Measurements from ENCODE around the gene COPA. TPM values are rescaled to one million over a fixed set of nuclear protein-coding genes. Genes with fewer than 3 reads are reported as not detected.
"Not testable (repeated sequence)": the region's sequence is repeated elsewhere in the genome, so short reads cannot be mapped to it uniquely, and the experiment has no call there.

The COPA gene
- polyA plus RNA-seq, 3 donors: 76.7 to 199 (median 195) TPM

DNA sequence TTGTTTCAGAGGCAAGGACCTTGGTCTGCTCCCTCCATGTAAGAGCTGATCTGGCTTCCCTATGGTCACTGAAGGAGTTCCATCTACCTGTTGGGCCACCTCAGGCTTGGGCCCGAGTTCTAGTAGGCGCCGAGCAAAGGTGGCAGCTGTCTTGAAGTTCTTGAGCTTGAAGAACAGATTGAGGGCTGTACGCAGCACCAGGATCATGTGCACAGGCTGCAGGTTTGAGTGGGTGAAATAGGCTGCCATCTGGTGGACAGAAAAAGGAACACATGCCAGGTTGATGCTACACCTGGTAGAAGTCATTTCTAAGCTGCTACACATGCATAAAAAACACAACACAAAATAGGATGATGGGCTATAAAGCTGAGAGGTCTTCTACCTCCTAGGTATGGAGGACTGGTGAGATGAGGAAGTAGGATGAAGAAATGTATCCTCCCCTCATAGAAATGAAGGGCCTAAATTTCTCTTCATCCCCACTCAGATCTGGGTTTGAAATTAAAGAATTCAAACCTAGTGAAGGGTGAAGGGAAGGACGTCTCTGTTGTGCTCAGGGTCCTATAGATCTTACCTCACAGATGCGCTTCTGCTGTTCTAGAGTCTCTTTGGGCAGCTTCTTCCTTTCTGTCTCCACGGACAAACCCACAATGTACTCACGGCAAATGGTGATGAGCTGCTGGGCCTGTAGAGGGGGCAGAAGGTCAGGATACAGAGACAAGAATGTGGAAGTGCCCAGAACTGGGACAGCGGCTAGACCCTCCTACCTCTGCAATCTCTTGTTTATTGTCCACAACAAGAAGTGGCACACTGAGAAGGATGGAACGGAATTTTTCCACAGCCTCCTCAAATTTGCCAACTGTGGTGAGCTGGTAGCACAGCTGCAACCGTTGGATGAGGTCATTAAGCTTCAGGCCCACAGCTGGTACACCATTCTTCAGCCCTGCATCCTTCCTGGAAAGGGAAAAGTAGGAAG, 51.5 kb downstream of the COPA start:
- intact Hi-C loops (cut with micrococcal nuclease): loop anchor here (2.0 to 5.0 kb wide), 4 partner anchors 99 to 204 kb away; partner anchors contain the start of gene CASQ1 (in 1 of the 2)
- no peak overlapping the region for H3K9ac ChIP-seq (ENCODE audit: insufficient read depth, low read length, poor library complexity, severe bottlenecking)
- H3K4me3 Mint-ChIP-seq: no peak overlapping the region

GRCh38 chr1:160287769-160288168, 55.3 kb downstream of the COPA start:
- H3K9me3 ChIP-seq (replicated peaks in 1 of 2; ENCODE audit: control insufficient read depth in 1 of 2, insufficient read depth in 1 of 2, low read length in 2 of 2); H3K4me3 Mint-ChIP-seq; H3K27ac ChIP-seq (ENCODE audit: low read depth in 1 of 2, low read length in 2 of 2); H3K27me3 ChIP-seq (ENCODE audit: control insufficient read depth in 2 of 2, insufficient read depth in 2 of 2, low read length in 2 of 2); H2AFZ ChIP-seq (ENCODE audit: insufficient read depth, low read depth, low read length, poor library complexity, severe bottlenecking); H3K9ac ChIP-seq (ENCODE audit: insufficient read depth, low read length, poor library complexity, severe bottlenecking); H3K9me3 Mint-ChIP-seq; H3K4me2 ChIP-seq (replicated peaks; ENCODE audit: extremely low read depth, low read length, poor library complexity, severe bottlenecking); H3K27me3 Mint-ChIP-seq (ENCODE audit: low read depth in 3 of 3); H3K4me3 ChIP-seq (replicated peaks in 1 of 3; ENCODE audit: low read depth in 2 of 3, low read length in 3 of 3); DNase-seq: not testable (repeated sequence)
- Histone ChIP-seq H3K36me3 (replicated peaks in 1 of 2; ENCODE audit: control insufficient read depth in 1 of 2, insufficient read depth in 2 of 2, low read length in 2 of 2) (peaks cover 46 to 50% of the 10 kb centered on the region in 2 donors), H3K79me2 (ENCODE audit: insufficient read depth, low read length) (peaks cover 21% of the 10 kb centered on the region), H4K20me1 (ENCODE audit: insufficient read depth, low read length) (peaks cover 28% of the 10 kb centered on the region), H3K4me1 (ENCODE audit: control insufficient read depth in 1 of 2, insufficient read depth in 2 of 2, low read length in 2 of 2) (peaks cover 19 to 22% of the 10 kb centered on the region in 2 donors)
- intact Hi-C loops (cut with micrococcal nuclease): loop anchor here (5.0 to 10.0 kb wide), 3 partner anchors 55 to 183 kb away; partner anchors contain the start of genes COPA (in 2 of the 2) and NCSTN (in 2 of the 2)
- Mint-ChIP-seq H3K36me3 (peaks cover 47 to 54% of the 10 kb centered on the region in 2 donors), H3K4me1 (peaks cover 23% of the 10 kb centered on the region), H3K27ac (peak overlapping the region in 1 of 7 donors; percentile 14)
- 94% methylated on average over 7 of the region's 12 CpGs for WGBS (ENCODE audit: insufficient coverage)

More for the DNA sequence above, 51.5 kb downstream of the COPA start:
- Mint-ChIP-seq H3K36me3 (peaks cover 82 to 85% of the 10 kb centered on the region in 2 donors), H3K4me1 (peaks cover 3% of the 10 kb centered on the region), H3K27me3 (ENCODE audit: low read depth in 3 of 3) (no peaks in the 10 kb centered on the region), H3K27ac (peak overlapping the region; percentile 62 to 86 (median 69)), H3K9me3 (no peaks in the 10 kb centered on the region)
- DNase-seq: peak; percentile 47 to 58 (median 57)
- Histone ChIP-seq H3K9me3 (replicated peaks in 1 of 2; ENCODE audit: control insufficient read depth in 1 of 2, insufficient read depth in 1 of 2, low read length in 2 of 2) (no peaks in the 10 kb centered on the region), H3K4me1 (ENCODE audit: control insufficient read depth in 1 of 2, insufficient read depth in 2 of 2, low read length in 2 of 2) (no peaks in the 10 kb centered on the region), H3K4me2 (replicated peaks; ENCODE audit: extremely low read depth, low read length, poor library complexity, severe bottlenecking) (no peak overlapping the region), H4K20me1 (ENCODE audit: insufficient read depth, low read length) (peaks cover 50% of the 10 kb centered on the region), H3K36me3 (replicated peaks in 1 of 2; ENCODE audit: control insufficient read depth in 1 of 2, insufficient read depth in 2 of 2, low read length in 2 of 2) (peaks cover 80 to 81% of the 10 kb centered on the region in 2 donors), H3K79me2 (ENCODE audit: insufficient read depth, low read length) (no peaks in the 10 kb centered on the region), H3K27ac (ENCODE audit: low read depth in 1 of 2, low read length in 2 of 2) (peak overlapping the region in 1 of 2 donors; percentile 50), H3K27me3 (ENCODE audit: control insufficient read depth in 2 of 2, insufficient read depth in 2 of 2, low read length in 2 of 2) (no peaks in the 10 kb centered on the region), H3K4me3 (replicated peaks in 1 of 3; ENCODE audit: low read depth in 2 of 3, low read length in 3 of 3) (no peak overlapping the region), H2AFZ (ENCODE audit: insufficient read depth, low read depth, low read length, poor library complexity, severe bottlenecking) (no peak overlapping the region)
- 50% methylated on average over 6 of the region's 11 CpGs for WGBS (ENCODE audit: insufficient coverage)
- TF ChIP-seq, protein P1, sequence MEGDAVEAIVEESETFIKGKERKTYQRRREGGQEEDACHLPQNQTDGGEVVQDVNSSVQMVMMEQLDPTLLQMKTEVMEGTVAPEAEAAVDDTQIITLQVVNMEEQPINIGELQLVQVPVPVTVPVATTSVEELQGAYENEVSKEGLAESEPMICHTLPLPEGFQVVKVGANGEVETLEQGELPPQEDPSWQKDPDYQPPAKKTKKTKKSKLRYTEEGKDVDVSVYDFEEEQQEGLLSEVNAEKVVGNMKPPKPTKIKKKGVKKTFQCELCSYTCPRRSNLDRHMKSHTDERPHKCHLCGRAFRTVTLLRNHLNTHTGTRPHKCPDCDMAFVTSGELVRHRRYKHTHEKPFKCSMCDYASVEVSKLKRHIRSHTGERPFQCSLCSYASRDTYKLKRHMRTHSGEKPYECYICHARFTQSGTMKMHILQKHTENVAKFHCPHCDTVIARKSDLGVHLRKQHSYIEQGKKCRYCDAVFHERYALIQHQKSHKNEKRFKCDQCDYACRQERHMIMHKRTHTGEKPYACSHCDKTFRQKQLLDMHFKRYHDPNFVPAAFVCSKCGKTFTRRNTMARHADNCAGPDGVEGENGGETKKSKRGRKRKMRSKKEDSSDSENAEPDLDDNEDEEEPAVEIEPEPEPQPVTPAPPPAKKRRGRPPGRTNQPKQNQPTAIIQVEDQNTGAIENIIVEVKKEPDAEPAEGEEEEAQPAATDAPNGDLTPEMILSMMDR (IDR thresholded peaks at IDR 0.05): peak; percentile 91
